ENCODE measurements around the gene SYTL2.

- TF ChIP-seq CTCF (conservative IDR thresholded peaks at IDR 0.05; ENCODE audit: low read depth, low read length): no peak
- TF ChIP-seq EZH2 (IDR thresholded peaks at IDR 0.05; ENCODE audit: borderline replicate concordance, low read depth, low read length, poor library complexity, severe bottlenecking): no peak
Measured at GRCh38 chr11:85758026-85758425, 52.9 kb downstream of the SYTL2 start.
